WERI-Rb-1 (cell line): ENCODE results near the gene DIS3L.
"Not testable (repeated sequence)": the region's sequence is repeated elsewhere in the genome, so short reads cannot be mapped to it uniquely, and the experiment has no call there.

Experiments
- DNase-seq: peaks from one replicate; pipeline ENCODE4 v3.0.0-alpha.2; 2020
- H3K27ac ChIP-seq: fragments of 250-450 bp; sonication (Bioruptor Pico); 2 replicates; pipeline ENCODE4 v1.5.1; 2020; ENCODE audit warnings: mild to moderate bottlenecking, moderate library complexity
- H3K27me3 ChIP-seq: fragments of 250-450 bp; sonication (Bioruptor Pico); 2 replicates; pipeline ENCODE4 v1.5.1; 2021; ENCODE audit warnings: mild to moderate bottlenecking, low read depth, moderate library complexity; ENCODE audit not compliant: insufficient read depth, severe bottlenecking
- H3K36me3 ChIP-seq: fragments of 250-450 bp; sonication (Bioruptor Pico); 2 replicates; pipeline ENCODE4 v1.5.1; 2020; ENCODE audit warnings: mild to moderate bottlenecking, moderate library complexity
- H3K4me3 ChIP-seq: 2 replicates; pipeline ENCODE4 v1.5.1; 2011; ENCODE audit warnings: low read depth, mild to moderate bottlenecking, control low read depth, low read length
- H3K9me3 ChIP-seq: fragments of 250-450 bp; sonication (Bioruptor Pico); 2 replicates; pipeline ENCODE4 v1.5.1; 2021; ENCODE audit warnings: mild to moderate bottlenecking, moderate library complexity; ENCODE audit not compliant: severe bottlenecking
- CTCF ChIP-seq: IDR thresholded peaks from 2 replicates; pipeline ENCODE4 v1.5.1; 2011; ENCODE audit warnings: low read depth, mild to moderate bottlenecking, control low read depth, inconsistent platforms, low read length

The DIS3L gene

DNA sequence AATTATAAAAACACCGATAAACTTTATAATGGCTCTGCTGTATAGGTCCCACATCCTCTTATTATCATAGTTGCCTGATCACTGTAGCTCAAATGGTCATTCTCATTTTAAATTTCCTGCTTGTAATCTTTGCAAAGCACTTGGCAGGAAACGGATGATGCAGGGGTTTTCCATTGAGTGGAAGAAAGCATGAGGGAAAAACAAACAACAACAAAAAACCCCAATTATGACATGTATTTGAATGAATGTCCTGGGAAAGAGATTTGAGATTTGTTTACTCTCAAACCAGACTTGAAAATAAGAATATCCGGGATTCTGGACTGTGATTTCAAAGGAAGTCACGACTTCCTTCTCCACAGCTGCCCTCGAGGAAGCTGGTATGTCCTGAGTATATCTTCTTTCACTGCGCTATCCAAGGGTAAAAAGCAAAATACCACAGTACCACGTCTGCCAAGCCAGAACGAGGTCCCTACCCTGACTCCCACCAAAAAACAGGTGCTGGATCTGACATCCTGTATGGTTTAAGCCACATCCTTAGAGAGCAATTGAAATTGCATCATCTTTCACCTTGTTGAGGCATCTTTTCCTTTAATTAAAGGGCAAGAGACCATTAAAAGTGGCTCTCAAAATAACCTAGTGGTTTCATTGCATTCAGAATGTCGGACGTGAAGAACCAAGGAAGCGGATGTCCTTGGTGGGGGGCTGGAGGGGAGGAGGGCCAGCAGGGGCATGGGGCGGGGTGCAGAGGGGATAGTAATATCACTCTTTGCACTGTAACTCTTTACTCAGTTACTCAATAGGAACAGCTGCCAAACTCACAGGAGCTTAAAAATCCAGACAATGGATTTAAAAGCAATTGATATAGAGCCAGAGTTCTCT, 76.6 kb downstream of the DIS3L start:
- no peak for TF ChIP-seq CTCF
- H3K27me3 ChIP-seq, result no peaks in the 10 kb centered on the region
- no peak overlapping the region for H3K4me3 ChIP-seq
- no peaks in the 10 kb centered on the region for H3K36me3 ChIP-seq
- H3K9me3 ChIP-seq, result peaks cover 4% of the 10 kb centered on the region
- no peak overlapping the region for H3K27ac ChIP-seq
- DNase-seq, result no peak

DNA sequence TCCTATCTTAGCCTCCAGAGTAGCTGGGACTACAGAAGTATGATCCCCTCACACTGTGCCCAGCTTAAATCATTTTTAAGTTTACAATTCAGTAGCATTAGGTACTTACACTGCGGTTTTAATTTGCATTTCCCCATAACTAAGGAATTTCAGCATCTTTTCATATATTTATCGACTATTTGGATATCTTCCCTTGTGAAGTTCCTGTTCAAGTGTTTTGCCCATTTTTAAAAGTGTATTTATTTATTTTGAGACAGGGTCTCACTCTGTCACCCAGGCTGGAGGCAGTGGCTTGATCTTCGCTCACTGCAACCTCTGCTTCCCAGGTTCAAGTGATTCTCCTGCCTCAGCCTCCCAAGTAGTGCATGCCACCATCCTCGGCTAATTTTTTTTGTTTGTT, 80.8 kb downstream of the DIS3L start:
- Histone ChIP-seq H3K4me3 (no peak overlapping the region), H3K27ac (no peak overlapping the region), H3K36me3 (no peaks in the 10 kb centered on the region), H3K9me3 (peaks cover 4% of the 10 kb centered on the region), H3K27me3 (no peaks in the 10 kb centered on the region)
- no peak for DNase-seq
- no peak for TF ChIP-seq CTCF

DNA sequence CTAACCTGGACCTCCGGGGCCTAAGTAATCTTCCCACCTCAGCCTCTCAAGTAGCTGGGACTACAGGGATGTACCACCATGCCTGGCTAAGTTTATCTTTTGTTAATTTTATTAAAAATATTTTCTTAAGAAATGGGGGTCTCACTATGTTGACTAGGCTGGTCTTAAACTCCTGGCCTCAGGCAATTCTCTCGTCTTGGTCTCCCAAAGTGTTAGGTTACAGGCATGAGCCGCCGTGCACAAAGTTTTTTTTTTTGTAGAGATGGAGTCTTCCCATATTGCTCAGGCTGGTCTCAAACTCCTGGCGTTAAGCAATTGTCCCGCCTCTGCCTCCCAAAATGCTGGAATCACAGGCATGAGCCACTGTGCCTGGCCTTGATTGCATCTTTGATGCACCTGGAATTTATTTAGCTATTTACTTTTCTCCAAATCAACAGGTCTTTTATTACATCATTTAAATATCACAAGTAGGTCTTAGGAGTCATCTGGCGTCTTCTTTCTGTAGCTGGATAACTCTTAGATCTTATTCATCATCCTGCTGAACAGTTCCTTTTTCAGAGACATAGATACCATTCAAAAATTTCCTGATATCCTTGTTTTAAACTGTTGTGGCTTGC, 85.6 kb downstream of the DIS3L start:
- H3K36me3 ChIP-seq, result no peaks in the 10 kb centered on the region
- no peaks in the 10 kb centered on the region for H3K27me3 ChIP-seq
- H3K27ac ChIP-seq, result no peak overlapping the region
- no peak for DNase-seq
- no peak for TF ChIP-seq CTCF
- no peak overlapping the region for H3K4me3 ChIP-seq
- peaks cover 4% of the 10 kb centered on the region for H3K9me3 ChIP-seq

DNA sequence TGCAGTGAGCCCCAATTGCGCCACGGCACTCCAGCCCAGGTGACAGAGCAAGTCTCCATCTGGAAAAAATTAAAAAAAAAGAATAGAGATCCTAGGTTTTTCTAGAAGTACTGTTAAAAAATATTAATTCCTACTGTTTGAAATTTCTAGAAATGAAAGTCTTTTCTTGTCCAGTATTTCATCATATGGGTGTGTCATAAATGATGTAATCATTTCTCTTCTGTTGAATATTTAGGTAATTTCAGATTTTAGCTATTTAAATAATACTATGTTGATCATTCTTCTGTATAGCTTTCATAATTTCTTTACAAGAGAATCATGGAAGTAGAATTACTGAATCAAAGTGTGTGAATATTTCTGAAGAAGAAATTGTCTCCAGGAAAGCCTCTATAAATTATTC, 88.0 kb downstream of the DIS3L start:
- H3K27ac ChIP-seq, DNase-seq: not testable (repeated sequence)

More for the DNA sequence above, 88.0 kb downstream of the DIS3L start:
- H3K36me3 ChIP-seq, H3K9me3 ChIP-seq, H3K4me3 ChIP-seq, H3K27me3 ChIP-seq: not testable (repeated sequence)
